Adrenal gland (tissue), 12 donors: ENCODE data around the gene ZNF76. TPM values are rescaled to one million over a fixed set of nuclear protein-coding genes. Genes with fewer than 3 reads are reported as not detected.

Experiments
- DNase-seq, 7 donors: peaks; one replicate each; pipeline ENCODE4 v3.0.0-alpha.2; 2019 to 2020
- H3K27ac ChIP-seq, 5 donors: fragments of 200-600 bp; sonication (generic) in 4 of 5; 1 replicate in 3 of 5; 2 replicates in 2 of 5; pipeline versions ENCODE4 v1.5.1 to v1.8.0; 2016 to 2020; ENCODE audit warnings: mild to moderate bottlenecking in 1 of 5
- H3K27me3 ChIP-seq: fragments of 200-600 bp; 2 replicates; pipeline ENCODE4 v1.8.0; 2021
- H3K36me3 ChIP-seq, 2 donors: fragments of 200-600 bp; replicated peaks in 1 of 2; 1 replicate in 1 of 2; 2 replicates in 1 of 2; pipeline versions ENCODE4 v1.5.1 to v1.8.0; 2018 to 2022
- H3K4me1 ChIP-seq, 2 donors: fragments of 200-600 bp; replicated peaks in 1 of 2; 1 replicate in 1 of 2; 2 replicates in 1 of 2; pipeline versions ENCODE4 v1.5.1 to v1.8.0; 2018 to 2021
- H3K4me3 ChIP-seq, 4 donors: fragments of 200-600 bp; sonication (generic) in 3 of 4; one replicate each; pipeline ENCODE4 v1.5.1; 2016 to 2018
- H3K9me3 ChIP-seq, 3 donors: fragments of 200-600 bp; sonication (generic) in 1 of 3; replicated peaks in 1 of 3; 1 replicate in 2 of 3; 2 replicates in 1 of 3; pipeline versions ENCODE4 v1.5.1 to v1.8.0; 2016 to 2021
- CTCF ChIP-seq, 6 experiments: fragments of 450-650 bp in 4 of 6; fragments of 200-600 bp in 2 of 6; sonication (generic) in 1 of 6; IDR thresholded peaks; 1 replicate in 5 of 6; 2 replicates in 1 of 6; pipeline versions ENCODE4 v1.5.1 to v1.8.0; 2016 to 2021; ENCODE audit warnings: antibody characterized with exemption in 6 of 6, mild to moderate bottlenecking in 2 of 6, moderate library complexity in 1 of 6
- POLR2A ChIP-seq, 2 donors: fragments of 450-650 bp; IDR thresholded peaks; one replicate each; pipeline ENCODE4 v1.6.1; 2017; ENCODE audit warnings: antibody characterized with exemption in 2 of 2, mild to moderate bottlenecking in 2 of 2, moderate library complexity in 1 of 2
- WGBS, 4 donors: extraction: QIAGEN DNeasy Blood & Tissue Kit in 2 of 4; methylation state at CpG; one replicate each; pipeline versions ENCODE4 v1.1.5 to v1.1.7; 2013 to 2017; 5-methylcytosine and 5-hydroxymethylcytosine counted together
- intact Hi-C, 2 donors: fragments of 100-400 bp; cut with DNase I; formaldehyde crosslinking; loops; one replicate each; pipeline versions ENCODE4 v1.14.1 to v1.15.0; 2022 to 2023
- polyA plus RNA-seq, 3 donors: library from polyadenylated mRNA; stranded (reverse); fragments of 200-250 nt in 2 of 3; fragments of 350-450 nt in 1 of 3; fragmentation: Illumina TruSeq in 1 of 3; extraction: RNeasy Lipid Tissue Mini Kit (QIAGEN cat#74804) in 1 of 3; gene quantifications; one replicate each; pipeline ENCODE4 v1.2.3, GENCODE V29; 2013 to 2014
- total RNA-seq, 9 donors: library from RNA; depleted of rRNA in 4 of 9; stranded (reverse); fragments of >200 nt in 4 of 9; fragments of 120-200 nt in 1 of 9; fragmentation: NEBNext Ultra II Directional in 1 of 9; extraction: Animal tissue kit (Norgen Biotek cat#: 25700) in 1 of 9; gene quantifications; one replicate each; pipeline versions ENCODE4 v1.1.0 to v1.2.4, GENCODE V29; 2013 to 2023
- donor health status: healthy with polysubstance abuse.
- donor health status: Bipolar disorder and iron deficiency.
- donor health status: DM: yes; HTN: yes; CAD: no.
- donor health status: DM: no; HTN: no; CAD: no.
- donor health status: DM: no; HTN: no; CAD: no.
- donor health status: DM: yes; HTN: yes; CAD: no.

ZNF76 gene
- total and polyA plus RNA-seq, 12 donors: 25.3 to 185 (median 45.2) TPM

GRCh38 chr6:35288834-35289233, 29.3 kb downstream of the ZNF76 start:
- no peak overlapping the region for H3K27ac ChIP-seq
- WGBS, 4 donors: 70 to 75% (median 73%) methylated on average over 4 of the region's 4 CpGs
- no peaks in the 10 kb centered on the region for H3K4me1 ChIP-seq
- no peak for DNase-seq
- no peak overlapping the region for H3K4me3 ChIP-seq
- H3K36me3 ChIP-seq: peaks cover 0 to 95% of the 10 kb centered on the region in 2 donors
- intact Hi-C loops: no loop called here
- no peaks in the 10 kb centered on the region for H3K9me3 ChIP-seq
- no peaks in the 10 kb centered on the region for H3K27me3 ChIP-seq
- no peak for TF ChIP-seq CTCF (IDR thresholded peaks at IDR 0.05)
- no peak for TF ChIP-seq POLR2A (IDR thresholded peaks at IDR 0.05)

GRCh38 chr6:35291491-35291890, 32.0 kb downstream of the ZNF76 start:
- TF ChIP-seq CTCF (IDR thresholded peaks at IDR 0.05): no peak
- TF ChIP-seq POLR2A (IDR thresholded peaks at IDR 0.05): no peak
- Histone ChIP-seq H3K36me3 (peaks cover 0 to 91% of the 10 kb centered on the region in 2 donors), H3K4me1 (no peaks in the 10 kb centered on the region), H3K4me3 (no peak overlapping the region), H3K27ac (no peak overlapping the region), H3K9me3 (no peaks in the 10 kb centered on the region), H3K27me3 (no peaks in the 10 kb centered on the region)
- intact Hi-C loops: no loop called here
- WGBS, 4 donors: 93 to 97% (median 96%) methylated on average over 13 of the region's 13 CpGs
- DNase-seq: no peak

GRCh38 chr6:35292494-35292893, 33.0 kb downstream of the ZNF76 start:
- TF ChIP-seq CTCF (IDR thresholded peaks at IDR 0.05): no peak
- TF ChIP-seq POLR2A (IDR thresholded peaks at IDR 0.05): no peak
- no peaks in the 10 kb centered on the region for H3K9me3 ChIP-seq
- H3K36me3 ChIP-seq: peaks cover 0 to 81% of the 10 kb centered on the region in 2 donors
- intact Hi-C loops: no loop called here
- no peak overlapping the region for H3K4me3 ChIP-seq
- WGBS, 4 donors: 74 to 84% (median 77%) methylated on average over 13 to 15 of the region's 15 CpGs
- H3K4me1 ChIP-seq: peaks cover 0 to 6% of the 10 kb centered on the region in 2 donors
- no peaks in the 10 kb centered on the region for H3K27me3 ChIP-seq
- H3K27ac ChIP-seq: no peak overlapping the region
- DNase-seq: no peak

GRCh38 chr6:35293681-35294080, 34.1 kb downstream of the ZNF76 start:
- intact Hi-C loops: no loop called here
- H3K27me3 ChIP-seq: no peaks in the 10 kb centered on the region
- no peak overlapping the region for H3K4me3 ChIP-seq
- no peak for DNase-seq
- 90 to 100% (median 94%) methylated on average over 2 to 9 of the region's 9 CpGs for WGBS, 4 donors
- H3K4me1 ChIP-seq: peaks cover 0 to 6% of the 10 kb centered on the region in 2 donors
- TF ChIP-seq CTCF (IDR thresholded peaks at IDR 0.05): no peak
- no peaks in the 10 kb centered on the region for H3K9me3 ChIP-seq
- peaks cover 0 to 70% of the 10 kb centered on the region in 2 donors for H3K36me3 ChIP-seq
- no peak overlapping the region for H3K27ac ChIP-seq
